GM19025 (cell line): ENCODE data around the gene SLX4IP.

Experiments used
- ATAC-seq: cut with Tn5 transposase; IDR thresholded peaks from one replicate; pipeline ENCODE4 v1.9.1; 2021; ENCODE audit warnings: mild to moderate bottlenecking, low read depth, moderate library complexity; ENCODE audit not compliant: unreplicated experiment

The SLX4IP gene

DNA sequence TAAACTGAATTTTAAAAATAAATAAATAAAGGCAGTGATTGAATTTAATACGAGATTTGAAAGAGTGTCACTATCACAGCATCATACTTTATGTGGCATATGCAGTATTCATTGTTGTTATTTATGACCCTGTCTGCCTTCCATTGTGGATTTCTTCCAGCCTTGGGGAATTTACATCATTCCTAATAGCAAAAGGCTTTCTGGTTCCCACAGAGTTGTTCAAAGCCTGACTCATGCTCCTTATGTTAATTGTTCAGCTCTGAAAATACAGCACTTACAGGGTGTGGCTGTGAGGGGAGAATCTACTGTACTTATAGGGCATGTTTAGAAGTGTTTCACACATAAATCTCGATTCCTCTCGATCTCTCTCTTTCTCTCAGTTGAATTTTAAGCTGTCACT, 184.3 kb downstream of the SLX4IP start:
- no peak for ATAC-seq

DNA sequence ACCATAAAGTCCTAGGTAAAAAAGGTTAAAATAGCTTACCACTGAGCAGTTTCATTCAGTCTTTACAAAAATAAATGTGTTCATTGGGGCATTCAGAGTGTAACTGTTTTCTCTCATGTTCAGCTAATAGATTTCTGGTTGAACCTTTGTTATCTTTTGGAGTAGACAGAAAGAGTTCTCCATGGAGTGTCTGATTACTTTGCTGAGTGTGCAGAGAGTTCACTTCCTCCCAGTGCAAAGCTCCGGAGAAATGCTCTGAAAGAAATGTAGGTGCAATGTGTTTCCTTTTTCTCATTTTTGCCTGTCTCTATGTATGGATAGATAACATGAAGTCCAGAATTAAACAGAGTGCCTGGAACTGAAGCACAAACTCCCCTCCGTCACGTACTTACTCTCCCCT, 186.0 kb downstream of the SLX4IP start:
- no peak for ATAC-seq

DNA sequence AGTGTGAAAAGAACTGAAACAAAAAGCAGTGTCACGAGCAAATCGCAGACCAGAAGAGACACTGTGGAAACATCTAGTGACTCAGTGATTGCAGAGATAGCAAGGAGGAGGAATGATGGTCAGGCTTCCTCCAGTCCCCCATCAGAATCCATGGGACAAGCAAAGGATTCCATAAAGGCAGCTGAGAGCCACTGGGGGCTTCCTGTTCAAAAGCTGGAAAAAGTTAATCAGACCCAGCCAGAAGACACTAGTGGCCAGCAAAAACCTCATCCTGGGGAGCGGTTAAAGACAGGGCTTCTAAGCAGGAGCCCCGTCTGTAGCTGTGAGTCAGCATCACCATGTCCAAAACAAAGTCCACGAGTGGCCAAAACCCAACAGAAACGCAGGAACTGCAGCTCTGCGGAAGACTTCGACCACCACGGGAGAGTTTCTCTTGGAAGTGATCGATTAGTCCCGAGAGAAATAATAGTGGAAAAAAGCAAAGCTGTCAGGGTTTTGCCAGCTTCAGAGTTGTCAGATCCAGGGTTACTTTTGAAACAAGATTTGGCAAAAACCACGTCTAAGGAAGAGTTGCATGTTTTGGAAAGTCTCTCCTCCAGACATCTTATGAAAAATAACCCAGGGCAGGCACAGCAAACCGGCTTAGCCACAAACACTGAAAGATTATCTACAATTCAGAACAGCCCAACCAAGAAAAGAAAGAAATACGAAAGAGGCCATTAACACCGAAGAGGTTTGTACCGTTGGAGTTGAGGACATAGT, 187.7 kb downstream of the SLX4IP start:
- no peak for ATAC-seq

DNA sequence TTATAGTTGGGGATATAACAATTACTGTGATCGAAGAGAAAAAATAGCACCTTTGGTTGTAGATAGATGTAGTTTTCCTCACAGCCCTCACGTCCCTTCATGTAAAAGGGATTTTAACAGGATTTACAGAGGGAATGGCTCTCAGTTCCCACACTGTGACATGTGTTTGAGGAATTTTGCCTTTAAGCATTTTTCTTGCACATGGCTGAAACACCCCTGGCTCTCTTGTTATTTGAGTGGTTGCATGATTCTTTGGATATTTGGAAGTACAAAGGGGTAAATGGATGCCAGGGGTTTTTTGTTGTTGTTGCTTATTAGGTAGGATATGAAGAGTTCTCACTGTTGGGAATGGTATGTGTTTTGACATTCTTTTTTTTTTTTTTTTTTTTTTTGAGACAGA, 190.5 kb downstream of the SLX4IP start:
- no peak for ATAC-seq

DNA sequence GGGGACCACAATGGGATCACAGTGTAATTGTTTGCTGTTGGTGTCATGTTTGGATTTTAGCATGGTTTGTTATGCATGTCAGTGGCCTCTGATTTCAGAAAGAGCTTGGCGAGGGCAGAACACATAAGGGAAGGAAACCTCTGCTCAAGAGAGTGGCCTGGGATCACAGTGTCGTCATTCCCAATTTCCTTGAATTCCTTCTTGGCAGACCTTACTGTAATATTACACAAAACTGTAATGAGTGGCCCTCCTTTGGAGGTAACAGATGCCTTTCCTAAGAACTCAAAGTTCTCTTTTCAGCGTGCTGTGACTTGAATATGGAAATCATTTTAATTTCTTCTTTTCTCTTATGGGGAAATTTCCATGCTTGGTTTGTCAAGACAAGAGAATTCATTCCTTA, 191.8 kb downstream of the SLX4IP start:
- ATAC-seq, result no peak

DNA sequence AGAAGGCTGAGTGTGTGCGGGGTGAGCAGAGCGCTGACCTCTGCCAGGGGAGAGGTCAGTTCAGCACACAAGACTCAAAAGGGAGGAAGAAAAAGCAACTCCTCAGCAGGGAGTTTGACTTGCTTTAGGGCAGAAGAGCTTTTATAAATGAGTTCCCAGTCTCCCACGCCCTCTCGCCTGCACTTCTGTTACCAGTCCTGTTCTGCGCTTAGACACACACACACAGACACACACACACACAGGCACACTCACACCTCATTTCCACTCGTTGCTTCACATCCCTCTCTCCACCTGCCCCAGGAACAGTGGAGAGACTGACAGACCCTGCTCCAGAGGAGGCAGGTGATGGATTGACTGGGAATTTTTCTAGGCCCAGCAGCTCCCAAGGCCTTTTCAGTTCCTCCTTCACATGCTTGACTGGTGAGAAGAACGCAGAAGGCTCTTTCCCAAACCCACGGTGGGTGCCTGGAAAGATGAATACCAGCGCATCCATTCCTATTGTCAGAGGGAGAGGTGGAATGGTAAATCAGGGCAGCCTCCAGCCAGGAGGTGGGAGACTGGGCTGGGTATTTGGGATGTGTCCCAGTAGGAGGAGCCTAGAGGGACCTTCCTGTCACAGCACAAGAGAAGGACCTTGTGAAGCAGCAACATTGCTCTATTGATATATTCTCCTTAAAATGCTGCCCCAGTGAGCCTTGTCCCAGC, 195.0 kb downstream of the SLX4IP start:
- no peak for ATAC-seq

DNA sequence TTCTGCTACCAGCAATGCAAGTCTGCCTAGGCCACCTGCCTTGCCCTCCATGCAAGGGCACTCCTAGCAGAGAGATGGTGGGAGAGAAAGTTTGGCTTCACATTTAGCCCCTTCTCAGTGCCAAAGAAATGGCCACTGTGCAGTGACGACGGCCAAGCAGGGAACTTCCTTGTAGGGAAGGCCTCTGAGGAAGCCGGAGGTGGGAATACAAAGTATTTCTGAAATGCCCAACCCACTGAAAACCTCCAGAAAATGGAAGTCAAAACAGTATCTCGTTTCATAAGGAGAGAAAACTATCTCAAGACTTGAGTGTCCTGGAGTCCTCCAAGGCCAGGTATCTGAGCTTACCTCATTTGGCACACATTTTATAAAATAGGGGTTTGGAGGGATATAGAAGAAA, 196.0 kb downstream of the SLX4IP start:
- no peak for ATAC-seq

DNA sequence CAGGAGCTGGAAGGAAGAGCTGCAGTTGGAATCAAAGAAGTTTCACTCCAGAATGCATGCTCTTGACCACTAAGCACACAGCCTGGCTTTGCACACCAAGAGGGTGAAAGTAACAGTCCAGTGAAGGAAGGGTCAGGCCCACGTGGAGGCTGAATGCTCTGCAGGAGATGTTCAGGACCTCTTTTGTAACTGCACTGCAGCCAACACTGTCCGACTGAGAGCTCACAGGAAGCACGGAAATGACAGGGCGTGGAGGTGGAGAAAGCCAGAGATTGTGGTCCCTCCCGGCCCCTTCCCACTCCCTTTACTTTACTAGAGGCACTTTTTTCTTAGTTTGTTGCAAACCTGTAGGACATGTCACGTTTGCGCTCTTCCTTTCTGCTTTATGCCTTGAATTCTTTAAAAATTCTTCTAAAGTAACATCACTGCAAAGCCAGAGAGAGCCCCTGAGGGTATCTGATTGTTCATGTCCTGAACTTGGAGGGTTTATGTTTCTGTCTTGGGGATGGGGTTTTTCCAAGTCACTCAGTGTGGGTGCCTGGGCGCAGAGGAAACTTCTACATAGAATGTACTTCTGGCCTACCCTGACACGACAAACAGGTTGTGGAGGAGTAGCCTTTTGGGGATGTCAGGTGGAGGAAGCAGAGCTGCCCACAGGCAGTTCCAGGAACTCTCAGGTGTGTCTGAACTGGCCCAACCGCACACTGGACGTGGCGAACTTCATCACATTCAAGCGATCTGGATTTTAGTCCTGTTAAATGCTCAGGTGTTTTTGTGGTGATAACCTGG, 197.8 kb downstream of the SLX4IP start:
- ATAC-seq, result no peak

DNA sequence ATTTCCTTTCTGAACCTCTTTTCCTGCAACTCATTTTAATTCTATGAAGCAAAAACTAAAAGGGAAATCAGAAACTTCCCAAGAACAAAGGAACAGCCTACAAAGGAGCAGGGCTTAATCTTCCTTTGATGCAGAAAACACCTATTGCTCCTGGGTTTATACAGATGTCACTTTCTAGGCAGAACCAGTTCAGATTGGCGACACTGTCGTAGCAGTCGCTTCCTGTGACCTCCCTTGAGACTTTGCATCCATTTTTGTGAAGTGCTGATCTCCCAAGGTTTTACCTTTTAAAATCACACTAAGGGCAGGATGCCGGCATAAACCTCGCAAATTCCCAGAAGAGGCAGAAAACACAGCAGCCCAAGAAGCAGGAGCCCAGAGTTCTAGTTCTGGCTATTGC, 198.6 kb downstream of the SLX4IP start:
- no peak for ATAC-seq

DNA sequence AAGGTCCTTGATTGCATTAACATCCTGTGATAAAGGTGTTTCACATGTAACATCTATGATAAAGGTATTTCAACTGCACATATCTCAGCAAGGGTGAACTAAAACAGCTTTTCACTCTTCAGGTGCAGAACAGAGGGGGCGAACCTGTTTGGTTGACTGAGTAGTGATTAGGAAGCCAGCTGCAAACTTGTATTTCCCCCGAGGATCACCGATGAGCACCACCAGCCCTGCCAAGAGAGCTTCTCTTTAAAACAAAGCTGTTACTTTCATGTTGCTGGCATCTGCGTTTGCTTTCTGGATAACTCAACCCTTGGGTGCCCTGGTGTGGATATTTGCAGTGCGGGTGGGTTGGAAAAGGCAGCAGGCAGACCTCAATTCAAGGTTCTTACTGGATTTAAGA, 199.1 kb downstream of the SLX4IP start:
- no peak for ATAC-seq

DNA sequence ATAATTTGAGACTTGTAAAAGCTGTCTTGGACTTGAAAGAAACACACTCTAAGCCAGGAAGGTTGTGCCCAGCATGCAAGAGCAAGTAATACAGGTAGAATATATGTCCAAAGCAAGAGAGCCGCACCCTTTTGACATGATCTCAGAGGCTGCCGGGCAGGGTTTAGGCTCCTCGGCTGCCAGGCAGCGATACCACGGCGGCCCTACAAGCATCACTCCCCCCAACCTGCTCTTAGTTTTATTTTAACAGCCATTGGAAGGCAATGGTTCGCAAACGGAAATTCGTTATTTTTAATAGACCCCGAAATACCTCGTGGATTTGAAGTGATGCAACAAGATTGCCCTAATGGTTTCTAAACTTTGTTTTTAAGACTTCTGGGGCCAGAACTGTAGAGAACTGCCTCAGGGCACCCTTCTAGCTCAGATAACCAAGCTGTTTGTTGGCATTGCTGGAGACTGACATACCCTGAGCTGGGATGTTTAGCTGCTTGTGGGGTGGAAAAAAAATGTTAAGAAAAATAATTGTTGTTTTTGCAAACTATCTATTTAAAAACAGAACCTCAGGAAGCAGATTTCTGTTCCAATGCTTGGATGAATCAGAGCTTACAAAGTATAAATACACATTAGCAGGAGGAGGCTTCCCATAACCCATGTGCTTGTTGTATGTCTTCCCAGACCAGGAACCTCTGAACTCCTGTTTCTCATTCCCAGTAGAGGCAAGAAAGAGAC, 199.7 kb downstream of the SLX4IP start:
- ATAC-seq, result no peak

DNA sequence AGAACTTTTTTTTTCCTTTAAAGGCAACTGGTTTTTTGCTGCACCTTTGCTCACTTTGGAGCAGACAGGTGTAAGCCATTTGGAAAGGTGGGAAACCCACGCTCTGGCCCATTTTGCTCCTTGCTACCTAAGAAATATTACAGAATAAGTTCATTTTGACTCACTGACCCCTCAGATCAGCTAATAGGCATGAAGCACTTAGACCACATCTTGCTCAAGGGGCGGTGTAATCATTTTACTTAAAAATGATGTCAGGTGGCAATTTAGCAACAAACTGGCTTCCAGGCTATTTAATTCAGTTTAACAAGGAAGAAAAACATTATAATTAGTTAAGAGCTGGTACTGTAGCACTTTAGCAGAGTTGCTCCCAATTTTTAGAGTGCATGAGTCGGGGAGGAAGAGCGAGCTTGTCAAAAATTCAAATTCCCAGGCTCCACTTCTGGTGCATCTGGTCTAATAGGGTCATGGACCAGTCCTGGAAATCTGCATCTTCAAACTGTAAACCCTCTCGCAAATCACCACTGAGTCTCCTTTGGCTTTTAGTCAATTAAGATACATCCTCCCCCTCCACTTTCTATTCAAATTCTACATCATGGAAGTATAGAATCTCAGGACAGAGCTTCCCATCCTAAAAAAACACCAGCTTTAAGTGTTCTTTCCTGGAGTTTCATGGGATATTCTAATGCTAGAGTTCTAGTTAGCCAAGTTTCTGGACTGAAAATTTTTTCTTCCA, 200.5 kb downstream of the SLX4IP start:
- no peak for ATAC-seq

DNA sequence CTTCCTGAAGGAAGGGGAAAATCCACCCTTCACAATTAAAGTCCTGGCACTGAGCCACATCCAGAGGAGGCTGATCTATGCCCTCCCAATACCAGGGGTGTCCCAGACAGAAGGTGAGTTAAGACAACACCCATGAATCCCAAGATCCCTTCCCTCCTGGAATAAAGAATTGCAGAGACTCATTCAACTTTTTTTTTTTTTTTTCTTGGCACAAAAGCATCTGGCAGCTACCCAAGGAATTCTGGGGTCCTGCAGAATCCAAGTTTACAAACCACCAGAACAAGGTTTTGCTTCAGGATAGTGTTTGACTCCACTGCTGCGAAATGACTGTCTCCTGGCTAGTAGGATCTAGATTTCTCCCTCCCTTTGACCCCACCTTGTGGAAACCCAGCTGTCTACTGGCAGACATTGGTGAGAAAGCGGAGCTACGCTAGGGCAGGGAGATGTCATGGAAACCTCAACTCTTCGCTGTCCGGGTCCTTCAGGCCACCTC, 201.3 kb downstream of the SLX4IP start:
- ATAC-seq, result no peak

DNA sequence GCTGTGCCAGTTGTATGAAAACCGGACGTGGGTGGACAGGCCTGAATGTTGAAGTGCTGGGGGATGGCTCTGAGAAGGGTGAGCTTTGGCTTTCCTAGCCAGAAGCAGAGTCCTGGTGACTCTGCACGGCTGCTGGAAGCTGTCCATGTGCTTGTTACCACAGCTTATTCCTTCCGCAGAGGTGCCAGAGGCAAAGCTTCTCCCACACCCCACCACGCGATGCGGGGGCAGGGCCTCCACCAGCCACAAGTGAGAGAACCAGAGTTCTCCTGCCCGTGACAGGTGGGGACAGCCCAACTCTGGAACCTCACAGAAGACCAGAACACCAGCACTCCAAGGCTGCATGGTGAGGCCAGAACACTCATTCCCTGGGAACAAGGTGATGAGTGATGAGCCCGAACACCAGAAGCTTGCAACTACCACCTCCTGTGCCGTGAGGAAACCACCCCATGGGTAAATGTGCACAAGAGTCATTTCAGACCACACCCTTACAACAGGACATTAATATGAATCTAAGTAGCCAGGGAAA, 202.0 kb downstream of the SLX4IP start:
- ATAC-seq, result no peak

DNA sequence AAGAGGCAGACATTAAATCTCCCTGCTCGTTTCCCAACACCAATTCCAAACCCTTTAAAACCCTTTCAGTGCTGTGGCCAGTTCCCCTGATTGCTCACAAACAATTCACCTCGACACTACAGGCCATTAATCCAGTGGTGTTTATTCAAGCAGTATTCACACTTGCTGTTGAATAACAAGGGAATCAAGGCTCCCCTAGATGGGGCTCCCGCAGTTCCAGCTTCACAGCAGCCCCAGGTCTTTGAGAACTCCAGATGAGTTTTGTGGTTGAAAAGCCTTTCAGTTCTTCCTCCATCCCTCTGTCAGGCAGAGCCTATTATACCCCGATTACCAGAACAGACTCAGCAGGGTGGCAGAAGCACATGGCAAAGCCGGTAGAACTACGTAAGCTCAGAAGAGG, 202.5 kb downstream of the SLX4IP start:
- ATAC-seq, result no peak

DNA sequence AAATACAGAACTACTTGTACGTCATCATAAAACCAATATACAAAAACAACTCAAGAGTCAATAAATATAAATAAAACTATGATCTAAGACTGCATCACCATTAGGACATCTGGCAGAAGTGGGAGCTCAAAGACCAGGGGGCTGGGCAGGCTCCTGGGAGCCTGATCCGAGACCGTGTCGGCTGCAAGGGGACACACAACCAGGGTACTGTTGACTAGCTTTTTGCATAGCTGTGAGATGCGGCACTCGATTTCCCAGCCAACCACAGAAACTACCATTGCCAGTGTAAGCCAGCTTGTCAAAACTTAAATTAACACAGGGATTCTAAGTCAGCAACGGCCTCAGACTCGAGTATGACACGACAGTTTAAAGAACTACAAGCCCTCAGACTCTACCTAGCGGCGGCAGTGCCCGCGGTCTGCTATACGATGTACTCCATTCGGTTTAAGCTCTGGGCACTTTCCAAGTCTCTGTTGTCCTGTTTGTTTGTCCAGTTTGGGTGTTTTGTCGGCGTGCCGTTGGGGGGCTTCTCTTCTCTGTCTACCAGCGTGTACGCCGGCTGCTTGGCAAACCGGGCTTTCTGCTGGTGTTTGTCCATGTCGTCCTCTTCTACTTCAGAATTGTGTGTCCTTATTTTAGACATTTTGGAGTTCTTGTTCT, 204.1 kb downstream of the SLX4IP start:
- ATAC-seq, result no peak

DNA sequence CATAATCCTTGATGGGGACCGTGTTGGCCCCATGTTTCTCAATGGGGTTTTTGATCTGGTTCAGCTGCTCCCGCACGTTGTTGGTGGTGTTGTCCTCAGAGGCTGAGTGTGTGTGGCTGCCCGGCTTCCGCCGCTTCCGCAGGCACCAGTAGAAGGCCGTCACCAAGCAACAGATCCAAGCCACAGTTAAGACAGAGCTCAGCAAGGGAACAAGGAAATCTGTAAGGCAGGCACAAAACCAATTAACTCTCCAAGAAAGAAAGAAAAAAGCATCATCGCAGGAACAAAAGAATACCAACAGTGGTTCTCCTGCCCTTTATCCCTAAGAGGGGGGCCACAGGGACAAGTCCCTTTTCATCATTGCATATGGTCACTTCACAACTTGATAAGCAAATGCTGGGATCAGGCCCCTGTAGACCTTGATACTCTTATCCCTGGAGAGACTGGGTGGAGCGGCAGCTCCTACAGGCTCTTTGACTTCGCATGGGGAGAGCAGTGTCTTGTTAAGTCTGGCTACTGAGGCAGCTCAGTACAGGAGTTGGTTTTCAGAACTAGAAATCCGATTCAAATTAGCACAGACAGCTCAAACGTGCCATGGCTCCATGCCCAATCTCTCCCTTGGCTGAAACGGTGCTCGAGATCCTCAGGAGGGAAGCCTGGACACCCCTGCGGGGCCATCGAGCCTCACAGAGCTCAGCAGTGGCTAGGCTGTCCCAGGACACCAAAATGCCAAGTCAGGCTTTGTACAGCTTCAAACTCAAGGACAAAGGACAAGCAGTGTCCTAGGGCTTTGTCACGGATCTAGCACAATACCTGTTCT, 204.8 kb downstream of the SLX4IP start:
- no peak for ATAC-seq

DNA sequence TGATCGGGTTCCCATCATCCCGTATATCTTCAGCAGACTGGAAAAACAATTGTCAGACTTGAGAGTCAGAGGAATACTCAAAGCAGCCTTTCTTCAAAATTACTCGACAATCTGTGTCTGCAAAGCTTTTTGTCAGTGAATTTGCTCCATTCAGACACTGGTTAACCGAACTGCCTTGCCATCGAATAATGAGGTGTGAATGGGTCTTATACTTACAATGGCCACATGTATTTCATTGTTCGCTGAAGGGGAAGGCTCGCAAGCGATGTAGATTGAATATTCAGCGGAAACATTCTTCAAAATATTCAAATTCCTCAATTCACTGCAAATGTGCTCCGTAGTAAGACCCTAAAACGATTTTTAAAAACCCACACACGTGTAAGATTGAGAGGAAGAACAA, 205.8 kb downstream of the SLX4IP start:
- ATAC-seq, result no peak
